Kidney (tissue), 14 donors: ENCODE measurements around the gene EDC3. TPM values are rescaled to one million over a fixed set of nuclear protein-coding genes. Genes with fewer than 3 reads are reported as not detected.
"Not testable (repeated sequence)": the region's sequence is repeated elsewhere in the genome, so short reads cannot be mapped to it uniquely, and the experiment has no call there.

Experiments used
- DNase-seq, 5 donors: peaks; one replicate each; pipeline ENCODE4 v3.0.0-alpha.2; 2013 to 2020
- FAIRE-seq: peaks from 2 replicates; lab custom pipeline; 2012; peaks lifted over from hg19 to GRCh38; lab: Jason Lieb, UNC
- H3K27ac ChIP-seq, 2 donors: one replicate each; pipeline ENCODE4 v1.7.0; 2013; ENCODE audit warnings: low read depth in 2 of 2, low read length in 2 of 2, inconsistent platforms in 1 of 2
- H3K27me3 ChIP-seq: one replicate; pipeline ENCODE4 v1.7.1; 2013; ENCODE audit warnings: low read length, inconsistent platforms; ENCODE audit not compliant: control insufficient read depth, insufficient read depth
- H3K36me3 ChIP-seq, 3 donors: one replicate each; pipeline versions ENCODE4 v1.7.0 to v1.7.1; 2013; ENCODE audit warnings: low read length in 3 of 3, control low read depth in 1 of 3, inconsistent platforms in 1 of 3; ENCODE audit not compliant: insufficient read depth in 3 of 3, control insufficient read depth in 2 of 3
- H3K4me1 ChIP-seq, 3 donors: one replicate each; pipeline versions ENCODE4 v1.7.0 to v1.7.1; 2013; ENCODE audit warnings: low read length in 3 of 3, inconsistent platforms in 1 of 3, low read depth in 1 of 3; ENCODE audit not compliant: control insufficient read depth in 2 of 3, insufficient read depth in 2 of 3
- H3K4me3 ChIP-seq, 3 donors: one replicate each; pipeline versions ENCODE4 v1.7.0 to v1.8.1; 2013; ENCODE audit warnings: low read length in 3 of 3, control low read depth in 1 of 3, inconsistent platforms in 1 of 3
- H3K9ac ChIP-seq, 3 donors: one replicate each; pipeline versions ENCODE4 v1.7.0 to v1.7.1; 2013; ENCODE audit warnings: low read length in 3 of 3, control low read depth in 1 of 3, inconsistent platforms in 1 of 3
- H3K9me3 ChIP-seq, 3 donors: one replicate each; pipeline versions ENCODE4 v1.7.0 to v1.7.1; 2013; ENCODE audit warnings: low read length in 3 of 3, control low read depth in 1 of 3, inconsistent platforms in 1 of 3; ENCODE audit not compliant: control insufficient read depth in 2 of 3, insufficient read depth in 1 of 3
- intact Hi-C: fragments of 100-400 bp; cut with DNase I; formaldehyde crosslinking; loops from one replicate; pipeline ENCODE4 v1.11.1; 2022
- polyA plus RNA-seq: library from polyadenylated mRNA; stranded (reverse); fragments of 350-450 nt; fragmentation: Illumina TruSeq; extraction: RNeasy Lipid Tissue Mini Kit (QIAGEN cat#74804); gene quantifications from one replicate; pipeline ENCODE4 v1.2.3, GENCODE V29; 2014; ENCODE audit warnings: low read depth, low replicate concordance; ENCODE audit not compliant: insufficient read depth
- total RNA-seq: library from RNA; stranded (reverse); fragmentation: NEBNext Ultra II Directional; extraction: Animal tissue kit (Norgen Biotek cat#: 25700); gene quantifications from one replicate; pipeline ENCODE4 v1.2.1, GENCODE V29; 2021
- TF ChIP-seq, protein P1 (sequence below): IDR thresholded peaks from 3 replicates; pipeline ENCODE4 v1.5.1; 2012; ENCODE audit warnings: mild to moderate bottlenecking, moderate library complexity, borderline replicate concordance; ENCODE audit not compliant: insufficient read depth; ENCODE audit errors: extremely low read depth
- donor health status: control.
- donor health status: control.
- donor health status: control.
- donor health status: control.
- donor health status: control.
- donor health status: DM: yes; HTN: yes; CAD: no.
- donor health status: Normal renal cell carcinoma (clear cell type).

EDC3 gene
- total and polyA plus RNA-seq, 2 donors from 2014 or later = 11.5 to 27.7 TPM

DNA sequence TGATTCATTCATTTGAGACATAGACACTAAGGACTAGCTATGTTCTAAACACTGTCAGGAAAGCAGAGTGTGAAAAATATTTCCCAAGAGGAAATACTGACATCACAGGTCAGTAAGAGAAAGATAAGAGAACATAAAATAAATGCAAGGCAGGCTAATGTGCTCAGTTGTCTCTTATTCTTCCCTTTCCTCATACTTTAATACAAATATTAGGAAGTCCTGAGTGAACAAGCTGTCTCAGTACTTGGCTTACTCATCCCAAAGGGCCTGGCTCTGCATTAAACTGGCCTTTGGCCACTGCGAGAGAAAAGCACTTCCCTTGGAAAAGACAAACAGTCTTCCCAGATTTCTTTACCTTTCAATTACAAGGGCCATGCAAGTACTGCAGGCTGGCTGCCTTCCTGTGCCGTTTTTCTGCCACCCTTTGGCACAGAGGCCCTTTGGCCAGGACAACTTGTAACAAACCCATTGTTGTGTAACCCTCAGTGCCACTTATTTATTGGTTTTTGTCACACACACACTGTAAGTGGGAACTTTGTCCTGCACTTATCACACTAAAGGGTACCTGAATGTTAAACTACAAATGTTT is 31.7 kb downstream of the EDC3 start:
- no peak overlapping the region for H3K9ac ChIP-seq
- H3K9me3 ChIP-seq = no peaks in the 10 kb centered on the region
- no peak overlapping the region for H3K4me3 ChIP-seq
- H3K4me1 ChIP-seq = peaks cover 0 to 13% (median 9%) of the 10 kb centered on the region in 3 donors
- intact Hi-C loops = no loop called here
- H3K36me3 ChIP-seq = peaks cover 0 to 3% (median 0%) of the 10 kb centered on the region in 3 donors
- no peak overlapping the region for H3K27ac ChIP-seq
- DNase-seq (no peak), FAIRE-seq (no peak)
- TF ChIP-seq, protein P1, sequence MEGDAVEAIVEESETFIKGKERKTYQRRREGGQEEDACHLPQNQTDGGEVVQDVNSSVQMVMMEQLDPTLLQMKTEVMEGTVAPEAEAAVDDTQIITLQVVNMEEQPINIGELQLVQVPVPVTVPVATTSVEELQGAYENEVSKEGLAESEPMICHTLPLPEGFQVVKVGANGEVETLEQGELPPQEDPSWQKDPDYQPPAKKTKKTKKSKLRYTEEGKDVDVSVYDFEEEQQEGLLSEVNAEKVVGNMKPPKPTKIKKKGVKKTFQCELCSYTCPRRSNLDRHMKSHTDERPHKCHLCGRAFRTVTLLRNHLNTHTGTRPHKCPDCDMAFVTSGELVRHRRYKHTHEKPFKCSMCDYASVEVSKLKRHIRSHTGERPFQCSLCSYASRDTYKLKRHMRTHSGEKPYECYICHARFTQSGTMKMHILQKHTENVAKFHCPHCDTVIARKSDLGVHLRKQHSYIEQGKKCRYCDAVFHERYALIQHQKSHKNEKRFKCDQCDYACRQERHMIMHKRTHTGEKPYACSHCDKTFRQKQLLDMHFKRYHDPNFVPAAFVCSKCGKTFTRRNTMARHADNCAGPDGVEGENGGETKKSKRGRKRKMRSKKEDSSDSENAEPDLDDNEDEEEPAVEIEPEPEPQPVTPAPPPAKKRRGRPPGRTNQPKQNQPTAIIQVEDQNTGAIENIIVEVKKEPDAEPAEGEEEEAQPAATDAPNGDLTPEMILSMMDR = no peak
- H3K27me3 ChIP-seq = no peaks in the 10 kb centered on the region

DNA sequence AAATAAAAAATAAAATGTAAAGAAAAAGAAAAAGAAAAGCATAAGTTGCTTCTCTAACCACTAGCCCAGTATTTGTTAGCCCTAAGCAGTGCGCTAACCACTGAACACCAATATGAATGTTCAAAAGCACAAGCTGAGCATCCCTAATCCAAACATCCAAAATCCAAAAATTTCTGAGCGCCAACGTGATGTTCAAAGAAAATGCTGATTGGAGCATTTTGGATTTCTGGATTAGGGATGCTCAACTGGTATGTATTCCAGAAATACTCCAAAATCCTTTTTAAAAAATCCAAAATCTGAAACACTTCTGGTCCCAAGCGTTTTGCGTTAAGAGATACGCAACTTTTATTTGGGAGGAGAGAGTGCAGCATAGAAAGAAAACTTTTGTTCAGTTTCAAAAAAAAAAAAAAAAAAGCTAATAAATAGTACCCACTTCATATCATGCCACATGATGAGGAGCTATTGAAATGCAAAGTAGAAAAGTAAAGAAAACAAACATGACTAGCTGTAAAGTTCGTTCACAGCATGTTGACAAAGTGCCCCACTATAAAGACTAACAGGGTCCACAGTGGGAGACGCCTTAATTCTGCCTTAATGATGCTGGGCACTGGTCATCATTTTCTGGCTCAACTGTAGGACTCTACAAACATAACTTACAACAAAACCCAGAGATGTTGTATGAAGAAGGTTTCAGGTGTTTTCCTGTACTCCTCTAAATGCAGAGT is 32.4 kb downstream of the EDC3 start:
- peaks cover 0 to 3% (median 0%) of the 10 kb centered on the region in 3 donors for H3K36me3 ChIP-seq
- no peak overlapping the region for H3K4me3 ChIP-seq
- DNase-seq (no peak), FAIRE-seq (no peak)
- intact Hi-C loops = no loop called here
- H3K27me3 ChIP-seq = no peaks in the 10 kb centered on the region
- peaks cover 0 to 13% (median 9%) of the 10 kb centered on the region in 3 donors for H3K4me1 ChIP-seq
- no peak overlapping the region for H3K27ac ChIP-seq
- H3K9me3 ChIP-seq = no peaks in the 10 kb centered on the region
- TF ChIP-seq, protein P1 = no peak
- no peak overlapping the region for H3K9ac ChIP-seq

DNA sequence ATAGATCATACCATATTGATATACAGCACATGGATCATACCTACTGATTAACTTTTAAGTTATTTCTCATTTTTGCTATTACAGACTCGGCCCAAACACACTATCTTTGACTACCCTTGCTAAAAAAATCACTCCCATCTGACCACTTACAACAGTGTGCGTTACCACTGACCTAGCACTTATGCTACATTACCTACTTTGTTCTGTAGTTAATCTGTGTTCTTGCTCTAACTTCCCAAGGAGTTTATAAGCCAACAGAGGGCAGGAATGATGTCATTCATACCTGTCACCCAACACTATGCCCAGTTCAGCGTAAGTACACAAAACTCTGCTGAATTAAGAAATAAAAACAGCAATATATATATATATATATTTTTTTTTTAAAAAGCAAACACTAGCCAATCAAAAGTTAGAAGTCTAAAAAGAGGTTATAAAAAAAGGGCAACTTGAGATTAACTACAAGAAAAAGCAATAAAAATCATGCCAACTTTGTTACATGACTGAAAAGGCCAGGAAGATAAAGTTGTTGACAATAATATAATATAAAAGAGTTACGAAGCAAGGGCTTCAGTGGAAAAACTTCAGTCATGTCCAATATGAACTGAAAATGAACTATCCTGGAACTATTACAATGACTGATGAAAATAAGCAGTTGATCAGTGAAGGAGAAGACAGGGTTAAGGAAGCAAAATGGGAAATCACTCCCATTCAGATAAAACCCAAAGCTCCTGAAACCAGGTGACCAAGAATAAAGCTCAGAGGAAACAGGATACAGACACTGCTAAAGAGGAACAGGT is 33.6 kb downstream of the EDC3 start:
- H3K4me3 ChIP-seq = no peak overlapping the region
- TF ChIP-seq, protein P1 = no peak
- peaks cover 0 to 20% (median 11%) of the 10 kb centered on the region in 3 donors for H3K4me1 ChIP-seq
- H3K27ac ChIP-seq = no peak overlapping the region
- H3K9me3 ChIP-seq = no peaks in the 10 kb centered on the region
- FAIRE-seq (no peak), DNase-seq (no peak)
- H3K27me3 ChIP-seq = no peaks in the 10 kb centered on the region
- no peak overlapping the region for H3K9ac ChIP-seq
- H3K36me3 ChIP-seq = no peaks in the 10 kb centered on the region
- intact Hi-C loops = no loop called here

DNA sequence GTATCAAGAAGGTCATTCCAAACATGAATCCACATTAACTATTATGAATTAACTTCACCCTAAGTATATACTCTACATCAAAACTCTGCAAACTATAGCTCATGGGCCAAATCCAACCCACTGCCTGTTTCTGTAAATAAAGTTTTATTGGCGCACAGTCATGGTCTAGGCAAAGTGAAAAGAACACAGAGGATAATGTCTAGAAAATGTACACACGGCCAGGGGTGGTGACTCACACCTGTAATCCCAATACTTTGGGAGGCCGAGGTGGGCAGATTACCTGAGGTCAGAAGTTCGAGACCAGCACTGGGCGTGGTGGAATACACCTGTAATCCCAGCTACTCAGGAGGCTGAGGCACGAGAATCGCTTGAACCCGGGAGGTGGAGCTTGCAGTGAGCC is 34.5 kb downstream of the EDC3 start:
- H3K4me1 ChIP-seq = peaks cover 0 to 24% (median 11%) of the 10 kb centered on the region in 3 donors
- DNase-seq, H3K4me3 ChIP-seq, intact Hi-C loops, FAIRE-seq, H3K27me3 ChIP-seq, H3K27ac ChIP-seq, H3K36me3 ChIP-seq, H3K9ac ChIP-seq, H3K9me3 ChIP-seq: not testable (repeated sequence)
